MG63 (cell line): ENCODE measurements around the gene CTSC. TPM values are rescaled to one million over a fixed set of nuclear protein-coding genes. Genes with fewer than 3 reads are reported as not detected.
"Not testable (repeated sequence)": the region's sequence is repeated elsewhere in the genome, so short reads cannot be mapped to it uniquely, and the experiment has no call there.

Source experiments
- DNase-seq: peaks from one replicate; pipeline ENCODE4 v3.0.0-alpha.2; 2020
- H3K27me3 ChIP-seq: fragments of 250-450 bp; sonication (Bioruptor Pico); 2 replicates; pipeline ENCODE4 v1.5.1; 2020; ENCODE audit warnings: mild to moderate bottlenecking, moderate library complexity
- H3K36me3 ChIP-seq: fragments of 250-450 bp; sonication (Bioruptor Pico); 2 replicates; pipeline ENCODE4 v1.5.1; 2020; ENCODE audit warnings: mild to moderate bottlenecking, moderate library complexity
- H3K4me3 ChIP-seq: fragments of 250-450 bp; sonication (Bioruptor Pico); 2 replicates; pipeline ENCODE4 v1.5.1; 2020; ENCODE audit warnings: mild to moderate bottlenecking, moderate library complexity
- H3K9me3 ChIP-seq: fragments of 250-450 bp; sonication (Bioruptor Pico); 2 replicates; pipeline ENCODE4 v1.5.1; 2020; ENCODE audit warnings: mild to moderate bottlenecking, moderate library complexity
- total RNA-seq: library from RNA; depleted of rRNA; stranded (reverse); fragments of >200 nt; shearing (Covaris generic); gene quantifications from 2 replicates; pipeline ENCODE4 v1.2.3, GENCODE V29; 2014; ENCODE audit warnings: low replicate concordance; rRNA removed

CTSC gene
- total RNA-seq, 1 experiment from 2014 or later = 62.9 TPM

DNA sequence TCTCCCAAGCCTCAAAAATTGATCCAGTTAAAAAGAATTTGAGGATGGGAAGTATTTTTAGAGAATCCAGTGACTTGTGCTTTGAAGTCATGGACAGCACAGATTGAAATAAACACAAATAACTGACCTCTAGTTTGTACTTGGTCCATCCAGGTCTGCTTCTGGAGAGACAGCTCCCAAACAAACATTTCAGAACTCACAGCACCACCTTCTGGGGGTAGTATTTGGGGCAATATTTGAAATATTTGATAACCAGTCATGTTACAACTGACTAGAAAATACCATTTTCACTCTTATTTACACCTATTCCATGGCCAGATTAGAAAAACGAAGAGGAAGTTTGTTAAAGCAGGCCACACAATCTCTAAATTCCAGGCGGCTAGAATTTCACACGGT is 56.2 kb downstream of the CTSC start:
- Histone ChIP-seq H3K9me3 (no peaks in the 10 kb centered on the region), H3K27me3 (no peaks in the 10 kb centered on the region), H3K36me3 (no peaks in the 10 kb centered on the region), H3K4me3 (no peak overlapping the region)
- no peak for DNase-seq

DNA sequence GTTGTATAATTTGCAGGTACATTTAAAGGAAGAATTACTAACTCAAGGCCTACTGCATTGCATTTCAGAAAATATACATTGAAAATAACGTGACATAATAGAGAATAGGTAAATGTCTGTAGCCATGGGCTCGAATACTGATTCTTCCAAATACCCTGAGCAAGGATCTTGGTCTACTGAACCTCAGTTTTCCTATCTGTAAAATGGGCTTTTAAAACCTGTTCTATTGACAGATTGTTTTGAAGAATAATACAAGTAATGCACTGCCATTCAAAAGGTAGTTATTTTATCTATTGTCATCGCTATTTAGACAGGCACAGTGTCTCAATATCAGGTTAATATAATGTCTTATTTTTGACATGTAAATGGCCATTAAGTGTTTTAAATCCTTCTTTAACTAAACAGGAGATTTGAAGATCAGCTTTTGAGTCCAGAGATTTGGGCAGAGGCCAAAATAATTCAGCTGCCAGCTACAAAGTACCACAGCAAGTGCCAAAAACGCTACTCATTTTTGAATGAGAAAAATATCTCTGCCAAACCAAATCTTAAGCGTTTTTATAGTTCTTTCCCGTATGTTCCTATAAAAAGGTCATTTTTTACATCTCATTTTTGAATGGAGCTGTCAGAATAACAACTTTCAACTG is 56.7 kb downstream of the CTSC start:
- no peaks in the 10 kb centered on the region for H3K9me3 ChIP-seq
- H3K27me3 ChIP-seq = no peaks in the 10 kb centered on the region
- H3K4me3 ChIP-seq = no peak overlapping the region
- peak; percentile 51 for DNase-seq
- no peaks in the 10 kb centered on the region for H3K36me3 ChIP-seq

DNA sequence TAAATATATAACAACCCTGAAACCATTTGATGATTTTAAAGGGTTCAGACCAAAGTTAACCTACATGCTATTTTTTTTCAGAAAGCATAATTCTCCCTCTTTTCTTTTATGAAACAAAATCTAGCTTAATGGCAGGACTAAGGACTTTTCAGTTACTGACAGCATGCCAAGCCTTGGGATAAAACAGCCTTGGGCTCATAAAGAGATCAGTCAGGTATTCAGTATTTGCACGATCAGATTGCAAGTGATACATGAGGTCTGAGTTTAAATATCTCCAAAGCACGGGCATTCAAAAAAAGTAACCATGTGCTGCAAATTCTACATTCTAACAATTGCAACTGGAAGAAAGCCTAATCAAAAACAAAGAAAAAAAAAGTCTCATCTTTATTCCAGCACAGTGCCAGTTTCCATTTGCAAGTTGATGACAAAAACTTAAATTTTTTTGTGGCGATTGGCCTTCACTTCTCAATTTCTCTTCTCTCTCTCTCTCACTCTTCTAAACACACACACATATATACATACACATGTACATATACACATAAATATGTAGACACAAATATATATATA is 60.1 kb downstream of the CTSC start:
- H3K9me3 ChIP-seq = no peaks in the 10 kb centered on the region
- no peaks in the 10 kb centered on the region for H3K27me3 ChIP-seq
- no peak overlapping the region for H3K4me3 ChIP-seq
- H3K36me3 ChIP-seq = no peaks in the 10 kb centered on the region
- DNase-seq = no peak

DNA sequence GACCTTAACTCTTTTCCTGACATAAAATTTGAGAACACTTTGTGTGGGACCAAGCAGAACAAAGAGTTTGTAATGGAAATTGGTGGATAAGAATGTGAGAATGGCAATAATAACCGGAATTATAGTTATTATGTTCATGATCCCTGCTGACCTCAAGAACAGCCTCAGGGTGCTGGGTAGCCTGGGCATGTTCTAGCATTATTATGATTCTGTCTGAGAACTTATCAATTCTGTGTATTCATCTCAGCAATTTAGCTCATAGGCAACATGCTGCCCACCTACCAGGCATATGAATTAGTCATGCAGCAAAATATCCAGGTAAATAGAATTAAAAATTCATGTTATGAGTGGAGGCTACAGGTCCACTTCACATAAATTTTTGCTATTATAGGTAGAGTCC is 61.9 kb downstream of the CTSC start:
- Histone ChIP-seq H3K9me3 (no peaks in the 10 kb centered on the region), H3K4me3 (no peak overlapping the region), H3K27me3 (no peaks in the 10 kb centered on the region), H3K36me3 (no peaks in the 10 kb centered on the region)
- no peak for DNase-seq

DNA sequence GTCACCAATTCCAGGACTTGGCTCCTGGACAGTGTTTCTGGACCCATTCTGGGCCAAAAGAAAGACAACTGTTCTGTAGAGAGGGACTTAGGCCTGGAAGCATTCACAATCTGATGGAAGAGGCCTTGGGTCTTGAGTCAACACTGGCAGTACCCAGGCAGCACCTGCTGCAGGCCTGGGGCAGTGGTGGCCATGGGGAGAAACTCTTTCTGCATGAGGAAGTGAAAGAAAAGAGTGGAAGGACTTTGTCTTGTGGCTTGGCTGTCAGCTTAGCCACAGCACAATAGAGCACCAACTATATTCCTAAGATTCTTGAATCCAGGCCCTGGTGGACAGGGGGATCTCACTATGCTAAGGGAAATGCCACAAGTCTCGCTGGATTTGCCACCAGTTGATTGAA is 70.6 kb downstream of the CTSC start:
- no peak overlapping the region for H3K4me3 ChIP-seq
- no peaks in the 10 kb centered on the region for H3K27me3 ChIP-seq
- H3K36me3 ChIP-seq = no peaks in the 10 kb centered on the region
- no peaks in the 10 kb centered on the region for H3K9me3 ChIP-seq
- no peak for DNase-seq

DNA sequence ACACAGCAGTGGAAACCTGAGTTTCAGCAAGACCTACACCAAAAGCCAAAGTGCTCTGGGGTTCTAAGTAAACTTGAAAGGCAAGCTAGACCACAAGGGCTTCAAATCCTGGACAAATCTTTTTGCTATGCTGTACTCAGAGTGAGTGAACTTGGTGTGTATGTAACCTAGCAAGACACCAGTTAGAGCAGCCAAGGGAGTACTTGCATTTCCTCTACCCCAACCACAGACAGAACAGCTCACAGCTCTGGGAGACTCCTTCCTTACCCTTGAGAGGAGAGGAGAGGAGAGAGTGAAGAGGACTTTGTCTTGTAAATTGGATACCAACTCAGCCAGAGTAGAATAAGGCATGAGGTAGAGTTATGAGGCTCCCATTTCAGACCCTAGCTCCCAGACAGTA is 71.4 kb downstream of the CTSC start:
- Histone ChIP-seq H3K9me3 (no peaks in the 10 kb centered on the region), H3K27me3 (no peaks in the 10 kb centered on the region), H3K36me3 (no peaks in the 10 kb centered on the region), H3K4me3 (no peak overlapping the region)
- DNase-seq = no peak

DNA sequence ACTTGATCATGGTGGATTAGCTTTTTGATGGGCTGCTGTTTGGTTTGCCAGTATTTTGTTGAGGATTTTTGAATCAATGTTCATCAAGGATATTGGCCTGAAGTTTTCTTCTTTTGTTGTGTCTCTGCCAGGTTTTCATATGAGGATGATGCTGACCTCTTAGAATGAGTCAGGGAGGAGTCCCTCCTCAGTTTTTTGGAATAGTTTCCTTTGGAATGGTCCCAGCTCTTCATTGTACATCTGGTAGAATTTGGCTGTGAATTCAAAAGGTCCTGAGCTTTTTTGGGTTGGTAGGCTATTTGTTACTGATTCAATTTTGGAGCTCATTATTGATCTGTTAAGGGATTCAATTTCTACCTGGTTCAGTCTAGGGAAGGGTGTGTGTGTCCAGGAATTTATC is 78.1 kb downstream of the CTSC start:
- DNase-seq = no peak
- Histone ChIP-seq H3K36me3 (no peaks in the 10 kb centered on the region), H3K27me3 (no peaks in the 10 kb centered on the region), H3K4me3 (no peak overlapping the region), H3K9me3 (peaks cover 12% of the 10 kb centered on the region)

DNA sequence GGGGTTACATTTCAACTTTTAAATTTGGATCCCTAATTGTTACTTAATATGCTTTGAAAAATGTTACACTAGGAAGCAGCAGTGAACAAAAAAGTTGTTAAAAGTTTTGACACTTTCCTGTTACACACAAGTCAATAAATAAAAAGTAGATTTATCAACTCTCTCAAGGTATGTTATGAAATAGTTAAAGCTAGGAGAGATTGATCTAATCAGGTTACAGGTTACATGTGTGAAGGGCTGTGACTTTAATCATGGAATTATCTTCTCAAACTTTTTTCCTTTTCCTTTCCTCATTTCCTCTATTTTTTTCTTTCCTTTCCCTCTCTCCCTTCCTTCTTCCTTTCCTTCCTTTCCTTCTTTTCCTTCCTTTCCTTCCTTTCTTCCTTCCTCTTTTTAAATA is 85.3 kb downstream of the CTSC start:
- Histone ChIP-seq H3K9me3 (no peaks in the 10 kb centered on the region), H3K27me3 (no peaks in the 10 kb centered on the region), H3K36me3 (no peaks in the 10 kb centered on the region), H3K4me3 (no peak overlapping the region)
- no peak for DNase-seq

DNA sequence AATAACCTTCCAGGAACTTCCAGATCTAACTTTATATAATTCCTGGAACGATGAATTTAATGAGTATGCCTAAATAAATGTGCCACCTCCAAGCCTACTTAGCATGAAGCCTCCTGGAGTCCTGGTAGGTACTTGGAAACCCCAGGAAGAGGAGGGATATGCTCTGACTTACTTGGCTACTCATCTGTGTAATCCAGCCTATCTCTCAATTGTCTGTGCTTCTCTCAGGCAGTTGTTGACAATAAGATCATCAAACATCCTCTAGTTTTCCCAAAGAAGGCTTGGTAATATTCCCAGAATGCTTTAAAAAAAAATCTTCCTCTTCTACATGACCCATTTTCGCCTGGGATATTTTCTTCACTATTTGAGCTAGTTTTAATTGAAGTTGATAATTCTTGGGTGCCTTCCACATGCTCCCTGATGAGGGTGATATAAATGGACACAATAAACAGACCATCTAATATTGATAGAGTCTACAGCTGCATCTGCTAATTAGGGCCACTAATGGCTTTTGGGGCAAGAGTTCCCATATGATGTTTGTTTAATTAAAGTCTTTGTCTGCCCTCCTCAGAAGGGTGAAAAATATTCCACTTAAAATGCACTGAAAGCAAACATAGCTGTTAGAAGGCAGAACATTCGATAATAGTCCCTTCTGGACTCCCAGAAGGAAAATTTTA is 86.8 kb downstream of the CTSC start:
- no peak for DNase-seq
- Histone ChIP-seq H3K27me3 (no peaks in the 10 kb centered on the region), H3K4me3 (no peak overlapping the region), H3K9me3 (no peaks in the 10 kb centered on the region), H3K36me3 (no peaks in the 10 kb centered on the region)

DNA sequence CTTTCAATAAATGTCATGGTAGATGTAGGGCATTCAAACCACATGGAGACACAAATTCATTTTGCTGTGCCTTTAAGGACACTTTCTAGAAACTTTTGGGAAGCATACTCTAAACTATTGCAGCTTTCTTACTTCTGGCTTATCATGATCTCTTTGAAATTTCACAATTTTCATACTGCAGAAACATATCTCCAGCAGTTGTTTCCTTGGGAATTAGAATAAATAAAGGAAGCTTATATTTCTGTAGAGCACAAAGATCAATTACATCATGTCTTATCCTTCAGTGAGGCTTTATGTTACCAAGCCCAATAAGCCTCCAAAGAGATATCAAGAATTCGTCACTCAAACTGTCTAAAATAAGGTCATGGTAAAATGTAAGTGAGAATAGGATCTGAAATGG is 87.8 kb downstream of the CTSC start:
- Histone ChIP-seq H3K27me3 (no peaks in the 10 kb centered on the region), H3K36me3 (no peaks in the 10 kb centered on the region), H3K9me3 (no peaks in the 10 kb centered on the region; the same call in 1 of the 2 replicates), H3K4me3 (no peak overlapping the region)
- DNase-seq = no peak

DNA sequence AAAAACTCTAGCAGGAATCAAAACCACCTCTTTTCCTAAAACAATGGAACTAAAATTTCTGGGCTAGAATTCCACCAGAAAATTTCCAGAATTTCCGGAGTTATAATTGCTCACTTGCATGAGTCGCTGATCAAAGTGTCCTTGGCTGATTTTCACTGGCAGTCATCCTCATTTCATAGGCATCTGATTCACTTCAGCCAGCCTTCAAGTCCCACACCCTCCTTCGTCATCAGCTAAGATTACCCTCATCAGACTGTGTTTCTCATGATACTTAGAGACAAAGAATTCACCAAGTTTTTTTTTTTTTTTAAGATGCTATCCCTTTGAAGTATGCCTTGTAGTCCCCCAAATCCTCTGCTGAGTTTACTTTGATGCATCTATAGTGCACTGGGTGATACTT is 90.8 kb downstream of the CTSC start:
- DNase-seq = peak; percentile 56
- H3K36me3 ChIP-seq = no peaks in the 10 kb centered on the region
- no peaks in the 10 kb centered on the region for H3K27me3 ChIP-seq
- no peak overlapping the region for H3K4me3 ChIP-seq
- no peaks in the 10 kb centered on the region; the same call in 1 of the 2 replicates for H3K9me3 ChIP-seq

DNA sequence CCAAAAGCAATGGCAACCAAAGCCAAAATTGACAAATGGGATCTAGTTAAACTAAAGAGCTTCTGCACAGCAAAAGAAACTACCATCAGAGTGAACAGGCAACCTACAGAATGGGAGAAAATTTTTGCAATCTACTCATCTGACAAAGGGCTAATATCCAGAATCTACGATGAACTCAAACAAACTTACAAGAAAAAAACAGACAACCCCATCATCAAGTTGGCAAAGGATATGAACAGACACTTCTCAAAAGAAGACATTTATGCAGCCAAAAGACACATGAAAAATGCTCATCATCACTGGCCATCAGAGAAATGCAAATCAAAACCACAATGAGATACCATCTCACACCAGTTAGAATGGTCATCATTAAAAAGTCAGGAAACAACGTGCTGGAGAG is 92.0 kb downstream of the CTSC start:
- H3K4me3 ChIP-seq, H3K36me3 ChIP-seq, H3K9me3 ChIP-seq, H3K27me3 ChIP-seq, DNase-seq: not testable (repeated sequence)

Other genes starting within 250 kb of the CTSC start
- 0.46 TPM in 1 of 2 replicates, not detected in the other for gene RAB38, start 162.3 kb downstream of the CTSC start, total RNA-seq